Measurements from ENCODE around the gene NIPAL4.

DNA sequence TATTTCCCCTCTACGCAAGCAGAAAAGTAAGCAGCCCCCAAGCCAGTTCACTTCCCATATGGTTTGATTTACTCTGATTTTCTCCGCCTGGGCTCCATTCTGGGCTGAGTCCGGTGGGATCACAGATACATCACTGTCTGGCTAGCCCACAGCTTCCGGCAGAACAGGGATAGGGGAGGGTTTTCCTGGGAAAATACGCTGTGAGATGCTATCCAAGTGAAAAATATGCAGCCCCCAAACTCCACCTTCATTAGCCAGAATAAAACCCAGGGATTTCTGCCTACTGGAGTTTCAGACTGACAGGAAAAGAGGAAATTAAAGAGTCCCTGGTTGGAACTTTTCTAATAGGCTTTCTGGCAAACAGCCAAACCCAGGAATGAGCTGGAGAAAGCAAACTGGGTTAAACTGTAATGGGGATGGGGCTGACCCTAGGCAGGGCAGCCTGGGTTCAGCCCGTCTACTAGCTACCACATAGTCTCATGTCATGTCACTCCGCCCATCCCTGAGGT, 16.9 kb upstream of the NIPAL4 start:
- no peak for TF ChIP-seq POLR2A (IDR thresholded peaks at IDR 0.05)
- TF ChIP-seq, protein P1, sequence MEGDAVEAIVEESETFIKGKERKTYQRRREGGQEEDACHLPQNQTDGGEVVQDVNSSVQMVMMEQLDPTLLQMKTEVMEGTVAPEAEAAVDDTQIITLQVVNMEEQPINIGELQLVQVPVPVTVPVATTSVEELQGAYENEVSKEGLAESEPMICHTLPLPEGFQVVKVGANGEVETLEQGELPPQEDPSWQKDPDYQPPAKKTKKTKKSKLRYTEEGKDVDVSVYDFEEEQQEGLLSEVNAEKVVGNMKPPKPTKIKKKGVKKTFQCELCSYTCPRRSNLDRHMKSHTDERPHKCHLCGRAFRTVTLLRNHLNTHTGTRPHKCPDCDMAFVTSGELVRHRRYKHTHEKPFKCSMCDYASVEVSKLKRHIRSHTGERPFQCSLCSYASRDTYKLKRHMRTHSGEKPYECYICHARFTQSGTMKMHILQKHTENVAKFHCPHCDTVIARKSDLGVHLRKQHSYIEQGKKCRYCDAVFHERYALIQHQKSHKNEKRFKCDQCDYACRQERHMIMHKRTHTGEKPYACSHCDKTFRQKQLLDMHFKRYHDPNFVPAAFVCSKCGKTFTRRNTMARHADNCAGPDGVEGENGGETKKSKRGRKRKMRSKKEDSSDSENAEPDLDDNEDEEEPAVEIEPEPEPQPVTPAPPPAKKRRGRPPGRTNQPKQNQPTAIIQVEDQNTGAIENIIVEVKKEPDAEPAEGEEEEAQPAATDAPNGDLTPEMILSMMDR (IDR thresholded peaks at IDR 0.05): no peak
